Amygdala (tissue), 56 donors: ENCODE results near the gene KRT85.

Experiments used
- DNase-seq, 56 donors: peaks; one replicate each; lab custom pipeline; 2025; lab: John Stamatoyannopoulos, UW

The KRT85 gene

GRCh38 chr12:52369809-52370208, 2.5 kb upstream of the KRT85 start:
- DNase-seq, result no peak

- DNase-seq, result no peak
Observed at GRCh38 chr12:52369211-52369610, 1.9 kb upstream of the KRT85 start.

GRCh38 chr12:52368508-52368907, 1.2 kb upstream of the KRT85 start:
- no peak for DNase-seq

- no peak for DNase-seq
Observed at GRCh38 chr12:52367876-52368275, 595 bp upstream of the KRT85 start.

DNA sequence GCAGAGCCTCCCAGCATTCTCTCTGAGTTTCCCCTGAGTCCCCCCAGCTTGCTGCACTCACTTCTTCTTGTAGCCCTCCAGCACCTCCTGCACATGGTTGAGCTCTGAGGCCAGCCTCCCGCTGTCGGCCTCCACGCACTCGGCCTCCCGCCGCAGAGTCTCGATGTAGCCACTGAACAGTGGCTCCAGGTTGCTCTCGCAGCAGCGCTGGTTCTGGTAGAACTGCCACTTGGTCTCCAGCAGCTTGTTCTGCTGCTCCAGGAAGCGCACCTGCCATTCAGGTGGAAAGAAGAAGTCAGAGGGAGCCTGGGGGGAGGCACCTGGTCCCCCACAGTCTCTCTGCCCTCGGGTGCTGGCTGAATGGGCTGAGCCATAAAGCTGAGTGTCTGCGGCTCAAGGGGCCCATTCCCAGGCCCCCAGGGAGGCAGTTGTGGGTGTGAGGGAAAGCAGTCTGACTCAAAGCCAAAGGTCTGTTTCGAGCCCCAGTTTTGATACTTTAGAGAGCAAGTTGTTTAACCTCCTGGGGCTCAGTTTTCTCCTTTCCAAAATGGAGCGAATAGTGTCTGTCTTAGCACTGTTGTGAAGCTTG, 2.3 kb downstream of the KRT85 start:
- DNase-seq, result no peak

GRCh38 chr12:52364061-52364460, 3.2 kb downstream of the KRT85 start:
- DNase-seq, result no peak

DNA sequence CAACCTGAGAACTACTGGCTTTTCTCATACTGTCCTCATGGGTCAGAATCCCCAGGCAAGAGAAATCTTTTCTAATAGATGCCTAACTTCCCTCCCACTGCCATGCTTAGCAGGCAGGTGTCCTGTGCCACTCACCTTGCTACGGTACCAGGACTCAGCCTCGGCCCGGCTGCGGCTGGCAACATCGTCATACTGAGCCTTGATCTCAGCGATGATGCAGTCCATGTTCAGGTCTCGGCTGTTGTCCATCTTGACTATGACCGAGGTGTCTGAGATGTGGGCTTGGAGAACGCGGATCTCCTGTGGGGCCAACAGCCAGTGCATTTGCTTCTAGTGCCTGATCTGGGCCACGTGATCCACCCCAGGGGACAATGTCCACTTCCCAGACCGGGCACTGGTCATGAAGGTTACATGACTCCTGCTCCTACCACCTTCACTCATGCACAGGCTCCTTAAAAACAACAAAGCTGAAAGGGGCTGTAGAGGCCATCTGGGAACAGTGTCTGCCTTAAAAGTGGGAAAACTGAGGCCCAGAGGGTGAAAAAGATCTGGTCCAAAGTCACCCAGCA, 4.1 kb downstream of the KRT85 start:
- DNase-seq, result no peak

GRCh38 chr12:52362118-52362726, 5.1 kb downstream of the KRT85 start:
- DNase-seq, result no peak

GRCh38 chr12:52361553-52361952, 5.7 kb downstream of the KRT85 start:
- DNase-seq, result no peak

DNA sequence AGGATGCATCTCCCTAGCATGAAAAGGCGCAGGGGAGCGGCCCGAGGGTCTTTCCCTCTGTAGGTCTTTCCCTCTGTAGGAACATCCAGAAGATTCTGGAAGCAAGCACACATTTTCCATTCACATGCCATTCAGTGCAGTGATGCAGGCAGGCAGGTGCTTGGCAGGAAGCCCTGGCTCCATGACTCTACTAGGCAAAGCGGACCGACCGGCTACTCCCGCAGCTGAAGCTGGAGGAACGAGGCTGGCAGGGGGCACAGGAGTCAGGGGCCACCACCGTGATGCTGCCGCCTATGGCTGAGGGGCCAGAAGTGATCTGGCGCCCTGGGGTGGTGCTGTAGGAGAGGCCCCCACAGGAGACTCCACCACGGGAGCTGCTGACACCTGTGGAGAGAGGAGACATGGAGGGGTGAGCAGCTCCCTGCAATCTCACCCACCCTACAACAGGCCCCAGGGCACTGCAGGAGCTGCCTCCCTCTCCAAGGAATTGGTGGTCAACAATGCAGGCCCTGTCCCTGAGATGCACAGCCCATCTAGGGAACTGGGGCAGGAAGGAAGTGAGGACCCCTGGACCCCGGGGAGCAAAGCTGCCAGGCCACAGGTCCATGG, 6.5 kb downstream of the KRT85 start:
- DNase-seq, result peak in 6 of 56 donors; percentile 8 to 48 (median 21)

DNA sequence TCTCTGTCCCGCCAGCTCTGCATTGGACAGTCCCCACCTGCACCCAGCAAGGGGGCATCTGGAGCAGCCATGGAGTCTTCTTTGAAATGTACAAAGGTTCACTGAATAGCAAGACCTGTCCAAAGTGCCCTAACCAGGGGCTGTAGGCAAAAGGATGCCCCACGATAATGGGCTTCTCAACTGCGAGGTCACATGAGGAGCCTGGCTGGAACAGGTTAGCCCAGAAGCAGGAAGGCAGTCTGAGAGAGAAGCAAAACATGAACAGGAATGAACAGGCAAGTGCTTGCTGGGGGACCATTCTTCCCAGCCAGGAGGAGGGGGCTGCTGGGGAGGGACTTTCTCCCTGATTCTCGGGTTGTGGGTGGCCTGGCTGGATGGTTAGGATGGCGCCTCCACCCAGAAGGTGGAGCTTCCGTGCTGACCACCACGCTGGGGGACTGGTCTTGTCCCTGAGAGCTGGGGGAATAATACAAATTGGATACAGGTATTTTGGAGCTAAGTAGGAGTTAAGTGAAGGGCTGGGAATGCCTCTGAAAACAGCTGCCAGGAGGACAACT, 7.1 kb downstream of the KRT85 start:
- DNase-seq, result no peak

DNA sequence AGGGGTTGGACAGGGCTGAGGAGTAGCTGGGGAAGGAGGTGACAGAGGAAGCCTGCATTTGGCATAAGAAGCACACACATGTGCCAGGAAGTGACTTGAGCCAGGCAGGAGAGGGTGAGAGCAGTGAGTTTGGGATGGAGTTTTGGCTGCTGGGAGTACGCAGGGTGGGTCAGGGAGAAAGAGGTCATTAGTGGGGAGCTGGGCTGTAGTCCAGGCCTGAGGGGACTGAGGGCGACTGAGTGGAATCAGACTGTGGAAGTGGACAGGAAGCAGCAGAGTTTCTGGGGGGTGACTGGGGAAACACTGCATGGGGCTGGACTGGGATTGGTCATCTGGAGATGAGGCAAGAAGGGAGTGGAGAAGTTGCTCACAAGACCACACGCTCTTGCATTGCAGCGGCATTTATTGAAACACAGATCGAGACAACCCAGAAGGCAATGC, 7.6 kb downstream of the KRT85 start:
- no peak for DNase-seq

- no peak for DNase-seq
Observed at GRCh38 chr12:52358575-52359350, 8.5 kb downstream of the KRT85 start.

DNA sequence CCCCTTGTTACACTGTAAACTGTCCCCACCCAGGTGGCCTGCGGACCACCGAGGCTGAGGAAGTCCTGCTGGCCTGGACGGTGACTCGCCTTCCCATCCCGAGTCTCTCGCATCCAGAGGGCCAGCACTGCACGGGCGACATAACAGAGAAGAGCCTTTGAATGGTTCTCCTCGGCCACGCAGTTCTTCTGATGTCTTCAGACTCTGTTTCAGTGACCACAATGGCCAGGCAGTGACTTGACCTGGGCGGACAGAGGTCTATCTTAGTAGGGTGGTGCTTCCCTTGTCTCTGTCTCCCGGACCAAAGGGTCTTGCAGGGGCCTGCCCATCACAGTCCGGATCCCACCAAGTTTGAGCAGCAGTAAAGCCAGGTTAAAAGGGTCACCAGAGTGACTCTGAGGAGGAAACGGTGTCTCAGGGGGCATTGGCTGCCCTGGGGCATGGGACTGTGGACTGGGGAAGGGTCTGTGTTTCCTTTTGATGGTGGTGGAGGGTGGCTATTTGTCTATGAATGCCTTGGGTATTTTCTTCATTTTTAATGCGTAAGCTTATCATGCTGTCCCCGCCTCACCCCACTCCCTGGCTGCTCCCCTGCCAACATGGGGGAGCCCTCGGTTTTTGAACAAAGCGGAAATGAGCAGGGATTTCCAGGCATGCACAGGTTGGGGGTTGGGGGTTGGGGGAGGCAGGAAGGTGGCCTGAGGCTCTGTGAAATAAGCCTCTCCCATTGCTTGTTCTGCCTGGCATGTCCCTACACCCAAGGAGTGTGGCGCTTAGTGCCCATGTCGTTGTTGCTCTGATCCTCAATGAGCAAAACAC, 10.3 kb downstream of the KRT85 start:
- DNase-seq, result no peak

GRCh38 chr12:52356031-52356761, 11.1 kb downstream of the KRT85 start:
- no peak for DNase-seq

- no peak for DNase-seq
Observed at GRCh38 chr12:52355176-52355575, 12.1 kb downstream of the KRT85 start.

- peak in 2 of 56 donors; percentile 1 to 28 for DNase-seq
Observed at GRCh38 chr12:52354200-52354599, 13.1 kb downstream of the KRT85 start.

DNA sequence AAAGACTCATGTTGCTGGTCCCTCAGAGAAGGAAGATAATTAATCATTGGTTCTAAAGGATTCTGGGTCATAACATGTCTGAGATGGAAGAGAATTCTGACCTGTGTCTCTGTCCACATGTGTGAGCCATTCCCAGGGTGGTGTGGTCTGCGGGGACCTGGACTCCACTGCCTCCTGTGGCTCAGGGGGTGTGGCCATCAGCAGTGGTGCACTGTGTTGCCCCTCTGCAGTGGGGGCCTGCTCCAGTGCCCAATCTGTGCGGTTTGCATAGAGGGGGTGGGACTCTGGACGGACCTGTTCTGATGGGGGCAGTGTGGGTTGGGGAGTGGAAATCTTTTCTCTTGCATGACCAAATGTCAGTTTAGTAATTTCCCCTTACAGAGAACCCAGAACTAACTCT, 13.5 kb downstream of the KRT85 start:
- no peak for DNase-seq

- DNase-seq, result no peak
Observed at GRCh38 chr12:52352951-52353350, 14.3 kb downstream of the KRT85 start.
